ENCODE data around the gene TIAM1. TPM values are rescaled to one million over a fixed set of nuclear protein-coding genes. Genes with fewer than 3 reads are reported as not detected.

TIAM1 gene
- total RNA-seq, 4 donors from 2014 or later = 51.0 to 105 (median 85.6) TPM

DNA sequence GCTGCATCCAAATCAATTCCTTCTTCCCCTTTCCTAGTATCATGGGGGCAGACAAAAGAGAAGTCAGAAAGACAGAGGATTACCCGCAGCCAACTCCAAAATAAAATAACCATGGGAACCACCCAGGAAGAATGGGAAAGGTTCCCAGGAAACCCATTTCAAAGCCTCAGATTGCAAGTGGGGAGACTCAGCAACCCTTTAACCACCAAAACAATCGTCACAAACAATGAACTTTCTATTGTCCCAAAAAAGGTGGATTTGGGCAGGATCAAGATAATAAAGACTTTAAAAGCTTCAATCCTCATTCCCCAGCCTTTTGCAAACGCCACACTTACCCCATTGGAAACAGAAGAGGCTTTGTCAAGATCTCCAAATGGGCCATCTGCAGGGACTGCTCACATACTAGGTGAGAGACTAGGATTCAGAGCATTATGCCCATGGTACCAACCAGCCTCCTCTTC, 5.1 kb downstream of the TIAM1 start:
- Histone ChIP-seq H3K27me3 (peaks cover 0 to 17% (median 0%) of the 10 kb centered on the region in 4 donors), H3K4me1 (peaks cover 6 to 73% (median 9%) of the 10 kb centered on the region in 3 donors), H3K36me3 (peaks cover 0 to 33% (median 0%) of the 10 kb centered on the region in 3 donors), H3K9me3 (no peaks in the 10 kb centered on the region), H3K4me3 (no peak overlapping the region), H3K27ac (no peak overlapping the region)
- intact Hi-C loops (cut with DNase I) = no loop called here
- TF ChIP-seq, protein P1, sequence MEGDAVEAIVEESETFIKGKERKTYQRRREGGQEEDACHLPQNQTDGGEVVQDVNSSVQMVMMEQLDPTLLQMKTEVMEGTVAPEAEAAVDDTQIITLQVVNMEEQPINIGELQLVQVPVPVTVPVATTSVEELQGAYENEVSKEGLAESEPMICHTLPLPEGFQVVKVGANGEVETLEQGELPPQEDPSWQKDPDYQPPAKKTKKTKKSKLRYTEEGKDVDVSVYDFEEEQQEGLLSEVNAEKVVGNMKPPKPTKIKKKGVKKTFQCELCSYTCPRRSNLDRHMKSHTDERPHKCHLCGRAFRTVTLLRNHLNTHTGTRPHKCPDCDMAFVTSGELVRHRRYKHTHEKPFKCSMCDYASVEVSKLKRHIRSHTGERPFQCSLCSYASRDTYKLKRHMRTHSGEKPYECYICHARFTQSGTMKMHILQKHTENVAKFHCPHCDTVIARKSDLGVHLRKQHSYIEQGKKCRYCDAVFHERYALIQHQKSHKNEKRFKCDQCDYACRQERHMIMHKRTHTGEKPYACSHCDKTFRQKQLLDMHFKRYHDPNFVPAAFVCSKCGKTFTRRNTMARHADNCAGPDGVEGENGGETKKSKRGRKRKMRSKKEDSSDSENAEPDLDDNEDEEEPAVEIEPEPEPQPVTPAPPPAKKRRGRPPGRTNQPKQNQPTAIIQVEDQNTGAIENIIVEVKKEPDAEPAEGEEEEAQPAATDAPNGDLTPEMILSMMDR (IDR thresholded peaks at IDR 0.05) = no peak
- no peak for TF ChIP-seq POLR2A (IDR thresholded peaks at IDR 0.05)
- DNase-seq = no peak
- 77% methylated on average over 3 of the region's 3 CpGs for WGBS, 2 donors

DNA sequence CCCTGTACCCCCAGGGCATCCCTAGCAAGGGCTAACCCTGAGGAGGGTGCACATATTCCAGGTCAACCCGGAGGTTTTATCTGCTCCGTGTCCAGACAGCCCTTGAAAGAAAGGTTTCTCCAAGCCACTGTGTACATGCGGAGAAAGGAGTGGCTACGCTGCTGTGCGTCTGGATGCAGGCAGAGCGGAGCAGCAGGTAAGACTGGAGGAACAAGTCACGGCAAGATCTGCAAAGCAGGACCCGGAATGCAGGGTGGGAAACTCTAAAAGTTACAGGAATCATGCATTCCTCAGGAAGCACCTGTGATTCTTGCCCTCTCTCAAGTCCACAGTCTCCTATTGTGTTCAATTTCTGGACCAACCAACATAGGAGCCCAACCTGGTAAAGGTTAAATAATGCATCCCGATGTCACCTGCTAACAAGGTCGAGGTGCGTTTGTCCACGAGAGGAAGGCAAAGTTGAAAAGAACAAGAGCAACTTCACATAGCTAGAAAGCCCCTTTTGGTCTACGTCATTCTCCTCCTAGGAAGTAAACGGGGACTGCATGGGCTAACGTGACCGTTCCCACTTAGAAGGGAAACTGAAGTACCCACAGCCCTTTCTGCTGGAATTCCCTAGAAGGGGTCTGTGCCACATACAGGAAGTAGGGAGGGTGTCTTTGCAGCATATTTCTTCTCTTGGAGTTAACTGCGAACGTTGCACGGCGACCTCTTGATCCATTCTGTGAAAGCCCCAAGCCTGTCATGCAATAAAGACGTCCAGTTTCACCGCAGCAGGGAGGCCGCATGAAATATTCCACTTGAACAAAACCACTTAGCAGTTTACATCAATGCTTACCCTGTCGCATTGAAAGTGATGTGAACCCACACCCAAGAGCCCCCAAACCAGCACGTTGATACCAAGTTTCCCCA, 5.8 kb downstream of the TIAM1 start:
- Histone ChIP-seq H3K9me3 (no peaks in the 10 kb centered on the region), H3K4me1 (peaks cover 6 to 71% (median 9%) of the 10 kb centered on the region in 3 donors), H3K36me3 (peaks cover 0 to 39% (median 0%) of the 10 kb centered on the region in 3 donors), H3K4me3 (peak overlapping the region in 1 of 4 donors; percentile 12), H3K27ac (peak overlapping the region; percentile 9 to 66 (median 46)), H3K27me3 (peaks cover 0 to 10% (median 0%) of the 10 kb centered on the region in 4 donors)
- TF ChIP-seq POLR2A (IDR thresholded peaks at IDR 0.05) = no peak
- TF ChIP-seq, protein P1 (IDR thresholded peaks at IDR 0.05) = no peak
- 73 to 75% methylated on average over 18 to 25 of the region's 25 CpGs for WGBS, 2 donors
- no peak for DNase-seq
- intact Hi-C loops (cut with DNase I) = no loop called here

DNA sequence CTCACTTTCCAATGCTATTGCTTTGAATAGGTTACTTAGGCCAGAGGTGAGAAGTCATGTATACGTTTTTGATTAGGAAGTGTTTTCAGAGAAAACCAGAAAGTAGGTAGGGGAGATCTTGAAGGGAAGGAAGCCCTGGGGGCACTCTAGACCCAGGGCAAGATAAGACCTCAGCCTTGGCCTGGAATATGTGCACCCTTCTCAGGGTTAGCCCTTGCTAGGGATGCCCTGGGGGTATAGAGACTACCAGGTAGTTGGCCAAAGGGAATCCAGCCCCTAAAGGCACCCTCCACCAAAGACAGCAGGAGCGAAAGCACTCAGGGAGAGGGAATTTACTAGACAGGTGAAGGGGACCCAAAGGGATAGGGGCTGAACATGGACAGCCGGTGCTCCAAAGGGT, 7.0 kb downstream of the TIAM1 start:
- no peak overlapping the region for H3K4me3 ChIP-seq
- TF ChIP-seq, protein P1 (IDR thresholded peaks at IDR 0.05) = no peak
- TF ChIP-seq POLR2A (IDR thresholded peaks at IDR 0.05) = no peak
- H3K27me3 ChIP-seq = peaks cover 0 to 2% (median 0%) of the 10 kb centered on the region in 4 donors
- peaks cover 6 to 61% (median 9%) of the 10 kb centered on the region in 3 donors for H3K4me1 ChIP-seq
- intact Hi-C loops (cut with DNase I) = no loop called here
- DNase-seq = no peak
- H3K9me3 ChIP-seq = no peaks in the 10 kb centered on the region
- peaks cover 0 to 44% (median 0%) of the 10 kb centered on the region in 3 donors for H3K36me3 ChIP-seq
- WGBS, 2 donors = 81 to 91% methylated on average over 3 of the region's 3 CpGs
- H3K27ac ChIP-seq = no peak overlapping the region

DNA sequence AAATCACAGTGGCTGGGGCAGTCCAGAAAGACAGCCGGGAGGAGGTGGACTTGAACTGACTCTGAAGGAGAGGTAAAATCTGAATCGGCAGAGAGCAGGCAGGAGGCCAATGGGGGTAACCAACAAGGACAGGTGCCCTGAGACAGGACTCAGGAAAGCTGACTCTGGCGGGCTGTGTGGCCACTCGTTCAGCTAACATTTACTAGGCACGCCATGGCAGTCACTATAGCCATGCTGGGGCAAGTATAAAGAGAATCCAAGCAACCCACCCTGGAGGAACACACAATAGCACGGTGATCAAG, 7.4 kb downstream of the TIAM1 start:
- DNase-seq = no peak
- no peak overlapping the region for H3K27ac ChIP-seq
- no peaks in the 10 kb centered on the region for H3K9me3 ChIP-seq
- peaks cover 6 to 57% (median 9%) of the 10 kb centered on the region in 3 donors for H3K4me1 ChIP-seq
- intact Hi-C loops (cut with DNase I) = no loop called here
- H3K4me3 ChIP-seq = no peak overlapping the region
- peaks cover 0 to 44% (median 0%) of the 10 kb centered on the region in 3 donors for H3K36me3 ChIP-seq
- no peaks in the 10 kb centered on the region for H3K27me3 ChIP-seq
- TF ChIP-seq, protein P1 (IDR thresholded peaks at IDR 0.05) = no peak
- no peak for TF ChIP-seq POLR2A (IDR thresholded peaks at IDR 0.05)
- 77 to 88% methylated on average over 6 of the region's 6 CpGs for WGBS, 2 donors
